K562 (cell line): ENCODE results near the gene TBRG1.

Experiments used
- DPF2 ChIP-seq: fragments of 450-650 bp; IDR thresholded peaks from 2 replicates; pipeline ENCODE4 v1.6.1; 2016
- MEF2A ChIP-seq: IDR thresholded peaks from 2 replicates; pipeline ENCODE4 v1.6.1; 2011; ENCODE audit warnings: low read depth, mild to moderate bottlenecking, low read length, moderate library complexity; ENCODE audit not compliant: control insufficient read depth
- TF ChIP-seq, protein P1 (sequence below), 2 experiments: fragments of 450-650 bp in 1 of 2; sonication (generic) in 1 of 2; formaldehyde crosslinking in 1 of 2; IDR thresholded peaks in 1 of 2; conservative IDR thresholded peaks in 1 of 2; 2 replicates each; pipeline versions ENCODE4 v1.6.1 to v1.8.1; 2016 to 2023; ENCODE audit warnings: mild to moderate bottlenecking in 2 of 2, moderate library complexity in 2 of 2, inconsistent platforms in 1 of 2, missing genetic modification reagents in 1 of 2
- TF ChIP-seq, protein P2 (sequence below), 2 experiments: fragments of 200-800 bp in 1 of 2; sonication (Bioruptor generic) in 1 of 2; sonication (generic) in 1 of 2; formaldehyde crosslinking in 1 of 2; IDR thresholded peaks in 1 of 2; conservative IDR thresholded peaks in 1 of 2; 2 replicates each; pipeline versions ENCODE4 v1.5.0 to v1.6.1; 2016 to 2020; ENCODE audit warnings: missing compliant biosample characterization in 1 of 2, missing genetic modification characterization in 1 of 2, missing genetic modification reagents in 1 of 2
- TF ChIP-seq, protein P3 (sequence below): fragments of 250-450 bp; sonication (Bioruptor Pico); IDR thresholded peaks from 2 replicates; pipeline ENCODE4 v1.8.0; 2022; ENCODE audit warnings: moderate library complexity, mild to moderate bottlenecking, inconsistent platforms
- TF ChIP-seq, protein P4 (sequence below): fragments of 450-650 bp; IDR thresholded peaks from 2 replicates; pipeline ENCODE4 v1.6.1; 2016; ENCODE audit warnings: antibody characterized with exemption
- TF ChIP-seq, protein P5 (sequence below), 3 experiments: fragments of 200-800 bp in 1 of 3; sonication (Bioruptor generic) in 1 of 3; sonication (generic) in 1 of 3; formaldehyde crosslinking in 1 of 3; IDR thresholded peaks; 2 replicates each; pipeline versions ENCODE4 v1.6.1 to v1.8.0; 2016 to 2022; ENCODE audit warnings: mild to moderate bottlenecking in 2 of 3, missing compliant biosample characterization in 2 of 3, missing genetic modification characterization in 2 of 3, missing genetic modification reagents in 1 of 3
- TF ChIP-seq, protein P6 (sequence below): sonication (generic); formaldehyde crosslinking; IDR thresholded peaks from 2 replicates; pipeline ENCODE4 v1.8.0; 2022; ENCODE audit warnings: mild to moderate bottlenecking, low read depth, missing genetic modification reagents
- TF ChIP-seq, protein P7 (sequence below): fragments of 450-650 bp; IDR thresholded peaks from one replicate; pipeline ENCODE4 v1.6.1; 2018; ENCODE audit warnings: mild to moderate bottlenecking, moderate library complexity; ENCODE audit not compliant: partially characterized antibody

DNA sequence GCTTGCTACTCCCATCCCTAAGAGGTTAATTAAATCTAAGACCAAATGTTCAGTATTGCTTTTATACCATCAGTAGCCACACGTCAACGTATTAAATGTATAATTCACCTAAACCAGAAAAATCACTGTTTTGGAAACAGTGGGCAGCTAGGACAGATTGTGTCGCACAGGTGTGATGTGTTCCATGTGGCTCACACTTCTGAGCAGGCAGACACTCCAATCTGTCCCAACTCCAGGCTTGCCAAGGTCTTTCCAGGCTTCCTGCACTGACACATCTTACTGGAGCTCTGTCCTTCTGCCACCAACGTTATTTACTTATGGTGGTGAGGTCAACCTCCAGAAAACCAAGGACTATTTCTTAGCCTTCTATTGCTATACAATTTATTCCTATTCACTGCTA is 39.4 kb downstream of the TBRG1 start:
- TF ChIP-seq, protein P1, sequence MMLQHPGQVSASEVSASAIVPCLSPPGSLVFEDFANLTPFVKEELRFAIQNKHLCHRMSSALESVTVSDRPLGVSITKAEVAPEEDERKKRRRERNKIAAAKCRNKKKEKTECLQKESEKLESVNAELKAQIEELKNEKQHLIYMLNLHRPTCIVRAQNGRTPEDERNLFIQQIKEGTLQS (IDR thresholded peaks at IDR 0.05), result no peak
- TF ChIP-seq, protein P1 (CRISPR knock-in tag; conservative IDR thresholded peaks at IDR 0.05), result no peak
- TF ChIP-seq, protein P2, sequence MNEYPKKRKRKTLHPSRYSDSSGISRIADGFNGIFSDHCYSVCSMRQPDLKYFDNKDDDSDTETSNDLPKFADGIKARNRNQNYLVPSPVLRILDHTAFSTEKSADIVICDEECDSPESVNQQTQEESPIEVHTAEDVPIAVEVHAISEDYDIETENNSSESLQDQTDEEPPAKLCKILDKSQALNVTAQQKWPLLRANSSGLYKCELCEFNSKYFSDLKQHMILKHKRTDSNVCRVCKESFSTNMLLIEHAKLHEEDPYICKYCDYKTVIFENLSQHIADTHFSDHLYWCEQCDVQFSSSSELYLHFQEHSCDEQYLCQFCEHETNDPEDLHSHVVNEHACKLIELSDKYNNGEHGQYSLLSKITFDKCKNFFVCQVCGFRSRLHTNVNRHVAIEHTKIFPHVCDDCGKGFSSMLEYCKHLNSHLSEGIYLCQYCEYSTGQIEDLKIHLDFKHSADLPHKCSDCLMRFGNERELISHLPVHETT (CRISPR knock-in tag; conservative IDR thresholded peaks at IDR 0.05 in 1 of 2, IDR thresholded peaks at IDR 0.05 in 1 of 2), result no peak
- TF ChIP-seq, protein P3, sequence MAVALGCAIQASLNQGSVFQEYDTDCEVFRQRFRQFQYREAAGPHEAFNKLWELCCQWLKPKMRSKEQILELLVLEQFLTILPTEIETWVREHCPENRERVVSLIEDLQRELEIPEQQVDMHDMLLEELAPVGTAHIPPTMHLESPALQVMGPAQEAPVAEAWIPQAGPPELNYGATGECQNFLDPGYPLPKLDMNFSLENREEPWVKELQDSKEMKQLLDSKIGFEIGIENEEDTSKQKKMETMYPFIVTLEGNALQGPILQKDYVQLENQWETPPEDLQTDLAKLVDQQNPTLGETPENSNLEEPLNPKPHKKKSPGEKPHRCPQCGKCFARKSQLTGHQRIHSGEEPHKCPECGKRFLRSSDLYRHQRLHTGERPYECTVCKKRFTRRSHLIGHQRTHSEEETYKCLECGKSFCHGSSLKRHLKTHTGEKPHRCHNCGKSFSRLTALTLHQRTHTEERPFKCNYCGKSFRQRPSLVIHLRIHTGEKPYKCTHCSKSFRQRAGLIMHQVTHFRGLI (CRISPR knock-in tag), result no peak
- TF ChIP-seq, protein P4, sequence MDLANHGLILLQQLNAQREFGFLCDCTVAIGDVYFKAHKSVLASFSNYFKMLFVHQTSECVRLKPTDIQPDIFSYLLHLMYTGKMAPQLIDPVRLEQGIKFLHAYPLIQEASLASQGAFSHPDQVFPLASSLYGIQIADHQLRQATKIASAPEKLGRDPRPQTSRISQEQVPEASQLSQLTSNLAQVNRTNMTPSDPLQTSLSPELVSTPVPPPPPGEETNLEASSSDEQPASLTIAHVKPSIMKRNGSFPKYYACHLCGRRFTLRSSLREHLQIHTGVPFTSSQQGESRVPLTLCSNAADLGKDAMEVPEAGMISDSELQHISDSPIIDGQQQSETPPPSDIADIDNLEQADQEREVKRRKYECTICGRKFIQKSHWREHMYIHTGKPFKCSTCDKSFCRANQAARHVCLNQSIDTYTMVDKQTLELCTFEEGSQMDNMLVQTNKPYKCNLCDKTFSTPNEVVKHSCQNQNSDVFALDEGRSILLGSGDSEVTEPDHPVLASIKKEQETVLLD, result no peak
- TF ChIP-seq, protein P5, sequence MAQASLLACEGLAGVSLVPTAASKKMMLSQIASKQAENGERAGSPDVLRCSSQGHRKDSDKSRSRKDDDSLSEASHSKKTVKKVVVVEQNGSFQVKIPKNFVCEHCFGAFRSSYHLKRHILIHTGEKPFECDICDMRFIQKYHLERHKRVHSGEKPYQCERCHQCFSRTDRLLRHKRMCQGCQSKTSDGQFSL (CRISPR knock-in tag; IDR thresholded peaks at IDR 0.05), result no peak
- TF ChIP-seq, protein P5 (tag; IDR thresholded peaks at IDR 0.05), result no peak
- TF ChIP-seq, protein P6, sequence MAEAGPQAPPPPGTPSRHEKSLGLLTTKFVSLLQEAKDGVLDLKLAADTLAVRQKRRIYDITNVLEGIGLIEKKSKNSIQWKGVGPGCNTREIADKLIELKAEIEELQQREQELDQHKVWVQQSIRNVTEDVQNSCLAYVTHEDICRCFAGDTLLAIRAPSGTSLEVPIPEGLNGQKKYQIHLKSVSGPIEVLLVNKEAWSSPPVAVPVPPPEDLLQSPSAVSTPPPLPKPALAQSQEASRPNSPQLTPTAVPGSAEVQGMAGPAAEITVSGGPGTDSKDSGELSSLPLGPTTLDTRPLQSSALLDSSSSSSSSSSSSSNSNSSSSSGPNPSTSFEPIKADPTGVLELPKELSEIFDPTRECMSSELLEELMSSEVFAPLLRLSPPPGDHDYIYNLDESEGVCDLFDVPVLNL (CRISPR knock-in tag), result no peak
- TF ChIP-seq DPF2 (no peak), MEF2A (no peak)
- TF ChIP-seq, protein P7, sequence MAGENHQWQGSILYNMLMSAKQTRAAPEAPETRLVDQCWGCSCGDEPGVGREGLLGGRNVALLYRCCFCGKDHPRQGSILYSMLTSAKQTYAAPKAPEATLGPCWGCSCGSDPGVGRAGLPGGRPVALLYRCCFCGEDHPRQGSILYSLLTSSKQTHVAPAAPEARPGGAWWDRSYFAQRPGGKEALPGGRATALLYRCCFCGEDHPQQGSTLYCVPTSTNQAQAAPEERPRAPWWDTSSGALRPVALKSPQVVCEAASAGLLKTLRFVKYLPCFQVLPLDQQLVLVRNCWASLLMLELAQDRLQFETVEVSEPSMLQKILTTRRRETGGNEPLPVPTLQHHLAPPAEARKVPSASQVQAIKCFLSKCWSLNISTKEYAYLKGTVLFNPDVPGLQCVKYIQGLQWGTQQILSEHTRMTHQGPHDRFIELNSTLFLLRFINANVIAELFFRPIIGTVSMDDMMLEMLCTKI, result no peak
